ENCODE measurements around the gene MORF4L1. TPM values are rescaled to one million over a fixed set of nuclear protein-coding genes. Genes with fewer than 3 reads are reported as not detected.
A peak's percentile ranks its signal among the peaks of the same experiment; 100 is the strongest.
"Not testable (repeated sequence)": the region's sequence is repeated elsewhere in the genome, so short reads cannot be mapped to it uniquely, and the experiment has no call there.

Gene MORF4L1
- total RNA-seq, 1 donor from 2014 or later, result 930 TPM

GRCh38 chr15:78854833-78855372, 17.8 kb upstream of the MORF4L1 start:
- no peak overlapping the region for H3K27ac ChIP-seq
- no peaks in the 10 kb centered on the region for H3K36me3 ChIP-seq
- H3K9ac ChIP-seq, result no peak overlapping the region
- Mint-ChIP-seq H3K9me3 (peaks cover 4% of the 10 kb centered on the region), H3K4me1 (peaks cover 16% of the 10 kb centered on the region), H3K27ac (no peak overlapping the region), H3K27me3 (ENCODE audit: insufficient read depth, low read depth) (peaks cover 4% of the 10 kb centered on the region), H3K36me3 (peaks cover 1% of the 10 kb centered on the region), H3K4me3 (no peak overlapping the region)
- H4K20me1 ChIP-seq (ENCODE audit: low read depth), result peaks cover 5% of the 10 kb centered on the region
- H3K4me3 ChIP-seq, result no peak overlapping the region
- H3K4me2 ChIP-seq, result no peak overlapping the region
- no peaks in the 10 kb centered on the region for H3K79me2 ChIP-seq (ENCODE audit: low read depth)
- no peaks in the 10 kb centered on the region for H3K27me3 ChIP-seq
- no peak for DNase-seq (ENCODE audit: low spot score)
- peaks cover 12% of the 10 kb centered on the region for H3K4me1 ChIP-seq
- TF ChIP-seq CTCF (IDR thresholded peaks at IDR 0.05), result no peak
- no peak for TF ChIP-seq EZH2 (IDR thresholded peaks at IDR 0.05)
- no peak for TF ChIP-seq EZH2phosphoT487 (IDR thresholded peaks at IDR 0.05)
- H3F3A ChIP-seq (ENCODE audit: low read depth), result peaks cover 21% of the 10 kb centered on the region
- H2AFZ ChIP-seq (replicated peaks), result no peak overlapping the region
- H3K9me3 ChIP-seq (ENCODE audit: low read depth), result peaks cover 5% of the 10 kb centered on the region

- peaks cover 5% of the 10 kb centered on the region for H3K9me3 ChIP-seq (ENCODE audit: low read depth)
- TF ChIP-seq EZH2phosphoT487 (IDR thresholded peaks at IDR 0.05), result no peak
- no peak for TF ChIP-seq CTCF (IDR thresholded peaks at IDR 0.05)
- TF ChIP-seq EZH2 (IDR thresholded peaks at IDR 0.05), result no peak
- Mint-ChIP-seq H3K36me3 (peaks cover 4% of the 10 kb centered on the region), H3K4me3 (no peak overlapping the region), H3K4me1 (peaks cover 18% of the 10 kb centered on the region), H3K27ac (no peak overlapping the region), H3K27me3 (ENCODE audit: insufficient read depth, low read depth) (peaks cover 11% of the 10 kb centered on the region), H3K9me3 (peaks cover 10% of the 10 kb centered on the region)
- peaks cover under 1% of the 10 kb centered on the region for H4K20me1 ChIP-seq (ENCODE audit: low read depth)
- no peak overlapping the region for H2AFZ ChIP-seq (replicated peaks)
- no peak overlapping the region for H3K4me3 ChIP-seq
- no peak overlapping the region for H3K4me2 ChIP-seq
- peaks cover 21% of the 10 kb centered on the region for H3F3A ChIP-seq (ENCODE audit: low read depth)
- H3K9ac ChIP-seq, result no peak overlapping the region
- peaks cover 8% of the 10 kb centered on the region for H3K4me1 ChIP-seq
- no peaks in the 10 kb centered on the region for H3K27me3 ChIP-seq
- no peak for DNase-seq (ENCODE audit: low spot score)
- no peaks in the 10 kb centered on the region for H3K36me3 ChIP-seq
- H3K79me2 ChIP-seq (ENCODE audit: low read depth), result no peaks in the 10 kb centered on the region
- H3K27ac ChIP-seq, result no peak overlapping the region
These were observed 16.9 kb upstream of the MORF4L1 start for GRCh38 chr15:78855746-78856145.

GRCh38 chr15:78859971-78860719, 12.5 kb upstream of the MORF4L1 start:
- H3K36me3 ChIP-seq, result no peaks in the 10 kb centered on the region
- H3K27ac Mint-ChIP-seq, result peak overlapping the region; percentile 97
- H3K27ac ChIP-seq, result peak overlapping the region; percentile 87
- H3K27me3 ChIP-seq, result no peaks in the 10 kb centered on the region
- peaks cover 4% of the 10 kb centered on the region for H3K36me3 Mint-ChIP-seq
- peak overlapping the region; percentile 43 for H3K9ac ChIP-seq
- H3K4me1 Mint-ChIP-seq, result peaks cover 6% of the 10 kb centered on the region
- peaks cover 11% of the 10 kb centered on the region for H3K27me3 Mint-ChIP-seq (ENCODE audit: insufficient read depth, low read depth)
- H3K4me1 ChIP-seq, result no peaks in the 10 kb centered on the region
- H3K79me2 ChIP-seq (ENCODE audit: low read depth), result no peaks in the 10 kb centered on the region
- H4K20me1 ChIP-seq (ENCODE audit: low read depth), result no peaks in the 10 kb centered on the region
- peaks cover 5% of the 10 kb centered on the region for H3K9me3 ChIP-seq (ENCODE audit: low read depth)
- H3K4me2 ChIP-seq, result peak overlapping the region; percentile 70
- H3K4me3 ChIP-seq, result peak overlapping the region; percentile 63
- H2AFZ ChIP-seq (replicated peaks), result peak overlapping the region; percentile 89
- peaks cover 8% of the 10 kb centered on the region for H3K9me3 Mint-ChIP-seq
- H3F3A ChIP-seq (ENCODE audit: low read depth), result peaks cover 12% of the 10 kb centered on the region
- TF ChIP-seq EZH2phosphoT487 (IDR thresholded peaks at IDR 0.05) (no peak), CTCF (IDR thresholded peaks at IDR 0.05) (peak; percentile 71)
- DNase-seq (ENCODE audit: low spot score), result peak; percentile 88
- H3K4me3 Mint-ChIP-seq, result peak overlapping the region; percentile 89

- H3K9ac ChIP-seq; H3K4me1 ChIP-seq; H3K4me3 ChIP-seq; H4K20me1 ChIP-seq (ENCODE audit: low read depth); H3K9me3 Mint-ChIP-seq; DNase-seq (ENCODE audit: low spot score); H3F3A ChIP-seq (ENCODE audit: low read depth); H3K27me3 Mint-ChIP-seq (ENCODE audit: insufficient read depth, low read depth); H3K4me2 ChIP-seq; H3K4me1 Mint-ChIP-seq; H3K79me2 ChIP-seq (ENCODE audit: low read depth); H3K36me3 Mint-ChIP-seq; H3K36me3 ChIP-seq; H3K27me3 ChIP-seq; H3K27ac ChIP-seq; H3K9me3 ChIP-seq (ENCODE audit: low read depth); H3K4me3 Mint-ChIP-seq; H3K27ac Mint-ChIP-seq; H2AFZ ChIP-seq (replicated peaks): not testable (repeated sequence)
These were observed 7.1 kb upstream of the MORF4L1 start for GRCh38 chr15:78865585-78865984.

GRCh38 chr15:78866031-78866430, 6.7 kb upstream of the MORF4L1 start:
- not testable (repeated sequence) for H3K9ac ChIP-seq; H3K4me3 ChIP-seq; H4K20me1 ChIP-seq (ENCODE audit: low read depth); H3K9me3 Mint-ChIP-seq; H3K4me2 ChIP-seq; H3K27me3 ChIP-seq; H3F3A ChIP-seq (ENCODE audit: low read depth); H2AFZ ChIP-seq (replicated peaks); H3K27ac ChIP-seq; H3K36me3 ChIP-seq; H3K4me1 Mint-ChIP-seq; H3K4me1 ChIP-seq; H3K79me2 ChIP-seq (ENCODE audit: low read depth); H3K27ac Mint-ChIP-seq; DNase-seq (ENCODE audit: low spot score); H3K36me3 Mint-ChIP-seq; H3K9me3 ChIP-seq (ENCODE audit: low read depth); H3K27me3 Mint-ChIP-seq (ENCODE audit: insufficient read depth, low read depth); H3K4me3 Mint-ChIP-seq
